Neural cell (in vitro differentiated cells): ENCODE measurements around the gene UROC1. TPM values are rescaled to one million over a fixed set of nuclear protein-coding genes. Genes with fewer than 3 reads are reported as not detected.

Experiments
- H2AFZ ChIP-seq: fragments of 200-600, 300-800 bp; sonication (generic), shearing (Covaris generic); 2 replicates; pipeline ENCODE4 v1.6.0; 2014; ENCODE audit warnings: low read depth, mild to moderate bottlenecking, antibody characterized with exemption, low read length, moderate library complexity
- H3F3A ChIP-seq: fragments of 200-600 bp; shearing (Covaris generic); 2 replicates; pipeline ENCODE4 v1.6.1; 2016; ENCODE audit warnings: mild to moderate bottlenecking, moderate library complexity, mixed read lengths, antibody characterized with exemption, low read length; ENCODE audit not compliant: insufficient read depth, poor library complexity, severe bottlenecking
- H3K27ac ChIP-seq: fragments of 200-600, 300-800 bp; sonication (generic), shearing (Covaris generic); 2 replicates; pipeline ENCODE4 v1.5.1; 2014; ENCODE audit warnings: mild to moderate bottlenecking, low read length, moderate library complexity
- H3K27me3 ChIP-seq: fragments of 300-800, 200-600 bp; sonication (generic), shearing (Covaris generic); 2 replicates; pipeline ENCODE4 v1.6.0; 2014; ENCODE audit warnings: mild to moderate bottlenecking, low read depth, low read length, moderate library complexity; ENCODE audit not compliant: insufficient read depth
- H3K36me3 ChIP-seq: fragments of 300-800, 200-600 bp; sonication (generic), shearing (Covaris generic); 2 replicates; pipeline ENCODE4 v1.5.1; 2014; ENCODE audit warnings: mild to moderate bottlenecking, antibody characterized with exemption, low read length, moderate library complexity; ENCODE audit not compliant: insufficient read depth
- H3K4me2 ChIP-seq: fragments of 300-800, 200-600 bp; sonication (generic), shearing (Covaris generic); 2 replicates; pipeline ENCODE4 v1.6.0; 2014; ENCODE audit warnings: mild to moderate bottlenecking, low read length
- H3K4me3 ChIP-seq: fragments of 300-800, 200-600 bp; sonication (generic), shearing (Covaris generic); 2 replicates; pipeline ENCODE4 v1.5.1; 2014; ENCODE audit warnings: mild to moderate bottlenecking, low read length, moderate library complexity
- H3K79me2 ChIP-seq: fragments of 200-600 bp; shearing (Covaris generic); replicated peaks from 2 replicates; pipeline ENCODE4 v1.6.0; 2014; ENCODE audit warnings: mild to moderate bottlenecking, low read length, moderate library complexity; ENCODE audit not compliant: insufficient read depth
- H3K9ac ChIP-seq: fragments of 300-800, 200-600 bp; sonication (generic), shearing (Covaris generic); 2 replicates; pipeline ENCODE4 v1.6.1; 2016; ENCODE audit warnings: mild to moderate bottlenecking, low read length, mixed read lengths
- H3K9me2 ChIP-seq: fragments of 200-600 bp; shearing (Covaris generic); 2 replicates; pipeline ENCODE4 v1.6.1; 2016; ENCODE audit warnings: mild to moderate bottlenecking, low read length, mixed read lengths; ENCODE audit not compliant: insufficient read depth
- H3K9me3 ChIP-seq: fragments of 200-600, 300-800 bp; sonication (generic), shearing (Covaris generic); 2 replicates; pipeline ENCODE4 v1.6.1; 2016; ENCODE audit warnings: mild to moderate bottlenecking, mixed run types, low read length, moderate library complexity, mixed read lengths
- H4K20me1 ChIP-seq: fragments of 200-600 bp; shearing (Covaris generic); 2 replicates; pipeline ENCODE4 v1.6.1; 2016; ENCODE audit warnings: mild to moderate bottlenecking, mixed run types; ENCODE audit not compliant: insufficient read depth
- EP300 ChIP-seq: fragments of 450-650 bp; conservative IDR thresholded peaks from 2 replicates; pipeline ENCODE4 v1.6.1; 2014; ENCODE audit warnings: antibody characterized with exemption, mild to moderate bottlenecking, moderate library complexity; ENCODE audit not compliant: poor library complexity, severe bottlenecking
- EZH2 ChIP-seq: fragments of 200-600, 300-800 bp; shearing (Covaris generic), sonication (generic); IDR thresholded peaks from 2 replicates; pipeline ENCODE4 v1.6.1; 2014; ENCODE audit warnings: antibody characterized with exemption, low read length, borderline replicate concordance, mild to moderate bottlenecking; ENCODE audit not compliant: insufficient read depth, poor library complexity, severe bottlenecking
- MXI1 ChIP-seq: fragments of 450-650 bp; conservative IDR thresholded peaks from 2 replicates; pipeline ENCODE4 v1.6.1; 2014; ENCODE audit warnings: antibody characterized with exemption, mild to moderate bottlenecking; ENCODE audit not compliant: poor library complexity, severe bottlenecking
- POLR2AphosphoS5 ChIP-seq: IDR thresholded peaks from 2 replicates; pipeline ENCODE4 v1.6.1; 2012
- RAD21 ChIP-seq: fragments of 450-650 bp; conservative IDR thresholded peaks from 2 replicates; pipeline ENCODE4 v1.6.1; 2014; ENCODE audit warnings: antibody characterized with exemption, mild to moderate bottlenecking, moderate library complexity
- SMC3 ChIP-seq: fragments of 450-650 bp; conservative IDR thresholded peaks from 2 replicates; pipeline ENCODE4 v1.6.1; 2014; ENCODE audit warnings: antibody characterized with exemption, mild to moderate bottlenecking, moderate library complexity; ENCODE audit not compliant: poor library complexity
- TAF1 ChIP-seq: IDR thresholded peaks from 2 replicates; pipeline ENCODE4 v1.6.1; 2012; ENCODE audit warnings: low read depth
- polyA plus RNA-seq: library from polyadenylated mRNA; depleted of rRNA; stranded (reverse); fragments of >200 nt; gene quantifications from 2 replicates; pipeline ENCODE4 v1.2.3, GENCODE V29; 2014
- TF ChIP-seq, protein P1 (sequence below): fragments of 450-650 bp; IDR thresholded peaks from 2 replicates; pipeline ENCODE4 v1.5.1; 2014; ENCODE audit warnings: antibody characterized with exemption, mild to moderate bottlenecking, moderate library complexity; ENCODE audit not compliant: poor library complexity, severe bottlenecking
- TF ChIP-seq, protein P2 (sequence below): IDR thresholded peaks from 2 replicates; pipeline ENCODE4 v1.6.1; 2012; ENCODE audit warnings: borderline replicate concordance

UROC1 gene
- polyA plus RNA-seq, 1 donor from 2014 or later, result not detected

DNA sequence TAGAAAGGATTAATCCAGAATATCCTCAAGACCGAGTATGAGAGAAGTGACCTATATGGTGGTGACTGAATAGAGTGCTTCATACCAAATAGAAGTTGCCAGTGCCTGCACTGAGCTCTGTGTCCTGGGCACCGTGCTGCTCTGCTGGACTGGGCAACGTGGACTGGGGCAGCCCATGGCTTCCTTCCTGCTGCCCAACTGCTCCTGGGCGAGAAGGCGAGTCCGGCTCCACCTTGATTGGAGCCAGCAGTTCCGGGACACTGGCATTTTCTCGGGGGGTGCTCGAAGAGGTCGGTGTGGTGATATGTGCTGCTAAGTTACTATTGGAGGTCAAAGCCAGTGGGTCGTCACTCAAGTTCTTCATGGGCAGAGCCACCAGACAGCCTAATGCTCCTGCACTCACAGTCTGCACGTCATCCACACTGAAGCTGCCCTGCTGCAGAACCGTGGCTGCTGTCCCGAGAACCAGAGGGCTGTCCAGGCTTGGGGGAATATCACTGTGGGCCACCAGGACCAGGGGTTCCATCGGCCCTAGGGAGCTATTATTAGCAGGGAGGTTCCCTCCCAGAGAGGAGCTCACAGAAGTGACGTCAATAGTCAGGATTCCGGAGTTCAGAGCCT, 56.0 kb downstream of the UROC1 start:
- no peaks in the 10 kb centered on the region for H3K9me2 ChIP-seq
- H3K4me2 ChIP-seq, result no peak overlapping the region
- no peak overlapping the region for H3K9ac ChIP-seq
- H3K36me3 ChIP-seq, result peaks cover 10% of the 10 kb centered on the region
- H2AFZ ChIP-seq, result no peak overlapping the region
- no peaks in the 10 kb centered on the region for H3F3A ChIP-seq
- H3K4me3 ChIP-seq, result no peak overlapping the region
- H4K20me1 ChIP-seq, result peaks cover 9% of the 10 kb centered on the region
- H3K27ac ChIP-seq, result no peak overlapping the region
- no peaks in the 10 kb centered on the region for H3K9me3 ChIP-seq
- H3K27me3 ChIP-seq, result no peaks in the 10 kb centered on the region
- TF ChIP-seq EP300, result no peak
- TF ChIP-seq RAD21, result no peak
- TF ChIP-seq, protein P1, sequence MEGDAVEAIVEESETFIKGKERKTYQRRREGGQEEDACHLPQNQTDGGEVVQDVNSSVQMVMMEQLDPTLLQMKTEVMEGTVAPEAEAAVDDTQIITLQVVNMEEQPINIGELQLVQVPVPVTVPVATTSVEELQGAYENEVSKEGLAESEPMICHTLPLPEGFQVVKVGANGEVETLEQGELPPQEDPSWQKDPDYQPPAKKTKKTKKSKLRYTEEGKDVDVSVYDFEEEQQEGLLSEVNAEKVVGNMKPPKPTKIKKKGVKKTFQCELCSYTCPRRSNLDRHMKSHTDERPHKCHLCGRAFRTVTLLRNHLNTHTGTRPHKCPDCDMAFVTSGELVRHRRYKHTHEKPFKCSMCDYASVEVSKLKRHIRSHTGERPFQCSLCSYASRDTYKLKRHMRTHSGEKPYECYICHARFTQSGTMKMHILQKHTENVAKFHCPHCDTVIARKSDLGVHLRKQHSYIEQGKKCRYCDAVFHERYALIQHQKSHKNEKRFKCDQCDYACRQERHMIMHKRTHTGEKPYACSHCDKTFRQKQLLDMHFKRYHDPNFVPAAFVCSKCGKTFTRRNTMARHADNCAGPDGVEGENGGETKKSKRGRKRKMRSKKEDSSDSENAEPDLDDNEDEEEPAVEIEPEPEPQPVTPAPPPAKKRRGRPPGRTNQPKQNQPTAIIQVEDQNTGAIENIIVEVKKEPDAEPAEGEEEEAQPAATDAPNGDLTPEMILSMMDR, result no peak
- no peak for TF ChIP-seq POLR2AphosphoS5
- no peak for TF ChIP-seq MXI1
- no peak for TF ChIP-seq TAF1
- TF ChIP-seq SMC3, result no peak
- TF ChIP-seq EZH2, result no peak
- TF ChIP-seq, protein P2, sequence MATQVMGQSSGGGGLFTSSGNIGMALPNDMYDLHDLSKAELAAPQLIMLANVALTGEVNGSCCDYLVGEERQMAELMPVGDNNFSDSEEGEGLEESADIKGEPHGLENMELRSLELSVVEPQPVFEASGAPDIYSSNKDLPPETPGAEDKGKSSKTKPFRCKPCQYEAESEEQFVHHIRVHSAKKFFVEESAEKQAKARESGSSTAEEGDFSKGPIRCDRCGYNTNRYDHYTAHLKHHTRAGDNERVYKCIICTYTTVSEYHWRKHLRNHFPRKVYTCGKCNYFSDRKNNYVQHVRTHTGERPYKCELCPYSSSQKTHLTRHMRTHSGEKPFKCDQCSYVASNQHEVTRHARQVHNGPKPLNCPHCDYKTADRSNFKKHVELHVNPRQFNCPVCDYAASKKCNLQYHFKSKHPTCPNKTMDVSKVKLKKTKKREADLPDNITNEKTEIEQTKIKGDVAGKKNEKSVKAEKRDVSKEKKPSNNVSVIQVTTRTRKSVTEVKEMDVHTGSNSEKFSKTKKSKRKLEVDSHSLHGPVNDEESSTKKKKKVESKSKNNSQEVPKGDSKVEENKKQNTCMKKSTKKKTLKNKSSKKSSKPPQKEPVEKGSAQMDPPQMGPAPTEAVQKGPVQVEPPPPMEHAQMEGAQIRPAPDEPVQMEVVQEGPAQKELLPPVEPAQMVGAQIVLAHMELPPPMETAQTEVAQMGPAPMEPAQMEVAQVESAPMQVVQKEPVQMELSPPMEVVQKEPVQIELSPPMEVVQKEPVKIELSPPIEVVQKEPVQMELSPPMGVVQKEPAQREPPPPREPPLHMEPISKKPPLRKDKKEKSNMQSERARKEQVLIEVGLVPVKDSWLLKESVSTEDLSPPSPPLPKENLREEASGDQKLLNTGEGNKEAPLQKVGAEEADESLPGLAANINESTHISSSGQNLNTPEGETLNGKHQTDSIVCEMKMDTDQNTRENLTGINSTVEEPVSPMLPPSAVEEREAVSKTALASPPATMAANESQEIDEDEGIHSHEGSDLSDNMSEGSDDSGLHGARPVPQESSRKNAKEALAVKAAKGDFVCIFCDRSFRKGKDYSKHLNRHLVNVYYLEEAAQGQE, result no peak
- H3K79me2 ChIP-seq, result peaks cover 16% of the 10 kb centered on the region

GRCh38 chr3:126460381-126460780, 57.2 kb downstream of the UROC1 start:
- H4K20me1 ChIP-seq, result peaks cover 9% of the 10 kb centered on the region
- no peak overlapping the region for H2AFZ ChIP-seq
- no peak overlapping the region for H3K9ac ChIP-seq
- peaks cover 13% of the 10 kb centered on the region for H3K36me3 ChIP-seq
- peaks cover 16% of the 10 kb centered on the region for H3K79me2 ChIP-seq
- H3F3A ChIP-seq, result no peaks in the 10 kb centered on the region
- H3K4me2 ChIP-seq, result no peak overlapping the region
- no peaks in the 10 kb centered on the region for H3K9me2 ChIP-seq
- no peak overlapping the region for H3K4me3 ChIP-seq
- no peaks in the 10 kb centered on the region for H3K9me3 ChIP-seq
- no peaks in the 10 kb centered on the region for H3K27me3 ChIP-seq
- TF ChIP-seq EZH2, result no peak
- no peak for TF ChIP-seq EP300
- no peak for TF ChIP-seq TAF1
- TF ChIP-seq, protein P1, result no peak
- no peak for TF ChIP-seq POLR2AphosphoS5
- TF ChIP-seq SMC3, result no peak
- no peak for TF ChIP-seq MXI1
- TF ChIP-seq, protein P2, result no peak
- no peak overlapping the region for H3K27ac ChIP-seq
